Stomach (tissue), 9 donors: ENCODE results near the gene OSBPL9. TPM values are rescaled to one million over a fixed set of nuclear protein-coding genes. Genes with fewer than 3 reads are reported as not detected.
"Not testable (repeated sequence)": the region's sequence is repeated elsewhere in the genome, so short reads cannot be mapped to it uniquely, and the experiment has no call there.

Experiments used
- DNase-seq, 2 donors: peaks; one replicate each; pipeline versions ENCODE4 v3.0.0 to v3.0.0-alpha.2; 2013 to 2019
- H3K27ac ChIP-seq, 5 donors: fragments of 200-600 bp in 4 of 5; sonication (generic) in 4 of 5; one replicate each; pipeline ENCODE4 v1.5.1; 2013 to 2019; ENCODE audit warnings: mild to moderate bottlenecking in 1 of 5, moderate library complexity in 1 of 5
- H3K27me3 ChIP-seq, 3 donors: fragments of 200-600 bp; sonication (generic); one replicate each; pipeline ENCODE4 v1.5.1; 2017 to 2019; ENCODE audit warnings: mixed run types in 1 of 3
- H3K36me3 ChIP-seq, 4 donors: fragments of 200-600 bp; sonication (generic); 1 replicate in 3 of 4; 2 replicates in 1 of 4; pipeline ENCODE4 v1.5.1; 2016 to 2019
- H3K4me1 ChIP-seq, 4 donors: fragments of 200-600 bp; sonication (generic); one replicate each; pipeline ENCODE4 v1.5.1; 2016 to 2019
- H3K4me3 ChIP-seq, 4 donors: fragments of 200-600 bp; sonication (generic) in 3 of 4; one replicate each; pipeline ENCODE4 v1.5.1; 2016 to 2019; ENCODE audit warnings: mild to moderate bottlenecking in 1 of 4
- H3K9me3 ChIP-seq, 4 donors: fragments of 200-600 bp; sonication (generic); one replicate each; pipeline ENCODE4 v1.5.1; 2016 to 2019
- CTCF ChIP-seq, 7 experiments: fragments of 450-650 bp in 4 of 7; fragments of 200-600 bp in 3 of 7; sonication (generic) in 3 of 7; IDR thresholded peaks; one replicate each; pipeline ENCODE4 v1.5.1; 2016 to 2019; ENCODE audit warnings: antibody characterized with exemption in 7 of 7, control low read depth in 2 of 7, mild to moderate bottlenecking in 1 of 7
- EP300 ChIP-seq: sonication (generic); formaldehyde crosslinking; IDR thresholded peaks from one replicate; pipeline ENCODE4 v1.6.1; 2017; ENCODE audit warnings: antibody characterized with exemption
- POLR2A ChIP-seq, 4 donors: fragments of 450-650 bp; IDR thresholded peaks; one replicate each; pipeline ENCODE4 v1.6.1; 2016; ENCODE audit warnings: antibody characterized with exemption in 4 of 4, control low read depth in 2 of 4, mild to moderate bottlenecking in 1 of 4, moderate library complexity in 1 of 4
- POLR2AphosphoS5 ChIP-seq, 3 donors: sonication (generic); formaldehyde crosslinking; IDR thresholded peaks; one replicate each; pipeline ENCODE4 v1.6.1; 2016; ENCODE audit warnings: antibody characterized with exemption in 3 of 3
- WGBS, 5 donors: extraction: QIAGEN DNeasy Blood & Tissue Kit in 3 of 5; methylation state at CpG; one replicate each; pipeline versions ENCODE4 v1.1.5 to v1.1.7; 2013 to 2018; 5-methylcytosine and 5-hydroxymethylcytosine counted together
- intact Hi-C: fragments of 100-400 bp; cut with DNase I; formaldehyde crosslinking; loops from one replicate; pipeline ENCODE4 v1.15.1; 2023; ENCODE audit warnings: low total_unique reads
- polyA plus RNA-seq, 3 donors: library from polyadenylated mRNA; stranded (reverse); fragments of 200-250 nt; gene quantifications; one replicate each; pipeline ENCODE4 v1.2.3, GENCODE V29; 2013
- total RNA-seq, 5 donors: library from RNA; depleted of rRNA; stranded (reverse); fragments of >200 nt; gene quantifications; one replicate each; pipeline versions ENCODE4 v1.1.0 to v1.2.3, GENCODE V29; 2014 to 2016
- donor health status: healthy with polysubstance abuse.
- donor health status: Bipolar disorder and iron deficiency.
- donor health status: healthy.

OSBPL9 gene
- total and polyA plus RNA-seq, 8 donors, result 29.8 to 461 (median 109) TPM

DNA sequence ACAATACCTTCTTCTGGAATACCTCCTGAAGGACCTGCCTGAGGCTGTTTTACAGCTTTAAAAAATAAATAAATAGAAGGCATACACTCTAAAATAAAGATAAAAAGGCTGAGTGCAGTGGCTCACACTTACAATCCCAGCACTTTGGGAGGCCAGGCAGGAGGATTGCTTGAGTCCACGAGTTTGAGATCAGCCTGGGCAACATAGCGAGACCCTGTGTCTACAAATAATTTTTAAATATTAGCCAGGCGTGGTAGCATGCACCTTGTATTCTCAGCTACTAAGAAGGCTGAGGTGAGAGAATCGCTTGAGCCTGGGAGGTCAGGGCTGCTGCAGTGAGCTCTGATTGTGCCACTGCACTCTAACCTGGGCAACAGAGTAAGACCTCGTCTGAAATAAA, 75.0 kb downstream of the OSBPL9 start:
- intact Hi-C loops, result no loop called here
- Histone ChIP-seq H3K27ac (no peak overlapping the region), H3K4me3 (no peak overlapping the region), H3K36me3 (no peaks in the 10 kb centered on the region), H3K27me3 (no peaks in the 10 kb centered on the region), H3K9me3 (no peaks in the 10 kb centered on the region), H3K4me1 (peaks cover 15 to 76% (median 59%) of the 10 kb centered on the region in 4 donors)
- TF ChIP-seq POLR2AphosphoS5 (IDR thresholded peaks at IDR 0.05), result no peak
- TF ChIP-seq POLR2A (IDR thresholded peaks at IDR 0.05), result no peak
- TF ChIP-seq CTCF (IDR thresholded peaks at IDR 0.05), result no peak
- TF ChIP-seq EP300, result no peak
- no peak for DNase-seq
- WGBS, 5 donors, result 81 to 93% (median 86%) methylated on average over 5 of the region's 5 CpGs

DNA sequence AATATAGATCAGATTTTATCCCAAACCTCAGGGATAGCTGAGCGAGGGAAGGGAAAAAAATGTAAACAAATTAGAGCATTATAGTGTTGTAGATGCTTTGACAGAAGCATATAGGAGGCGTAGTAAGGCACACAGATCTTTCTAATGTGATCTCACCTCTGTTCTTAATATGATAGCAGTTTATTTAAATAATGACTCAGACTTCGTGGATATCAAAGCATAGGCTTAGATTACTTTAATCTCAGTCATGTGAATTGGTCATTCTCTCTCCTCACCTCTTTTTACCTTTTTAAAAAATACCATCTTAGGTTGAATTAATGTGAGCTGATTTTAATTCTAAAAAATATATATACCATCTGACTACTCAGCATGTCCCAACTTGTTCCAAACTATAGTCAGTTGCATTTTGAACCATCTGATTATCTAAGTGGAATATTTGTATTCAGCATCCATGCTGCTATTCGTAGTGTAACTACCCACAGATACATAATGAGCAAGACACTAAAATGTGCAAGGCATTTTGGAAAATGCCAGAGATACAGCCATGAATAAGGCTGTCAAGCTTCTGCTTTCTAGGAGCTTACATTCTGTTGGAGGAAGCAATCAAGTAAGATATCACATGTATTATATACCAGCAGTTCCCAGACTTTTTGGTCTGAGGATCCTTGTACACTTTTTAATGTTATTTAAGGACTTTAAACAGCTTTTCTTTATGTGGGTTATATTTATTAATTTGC, 76.7 kb downstream of the OSBPL9 start:
- Histone ChIP-seq H3K9me3 (no peaks in the 10 kb centered on the region), H3K36me3 (no peaks in the 10 kb centered on the region), H3K4me1 (peaks cover 14 to 73% (median 57%) of the 10 kb centered on the region in 4 donors), H3K27me3 (no peaks in the 10 kb centered on the region), H3K27ac (no peak overlapping the region), H3K4me3 (no peak overlapping the region)
- DNase-seq, result no peak
- TF ChIP-seq POLR2AphosphoS5 (IDR thresholded peaks at IDR 0.05), result no peak
- no peak for TF ChIP-seq CTCF (IDR thresholded peaks at IDR 0.05)
- no peak for TF ChIP-seq EP300
- intact Hi-C loops, result no loop called here
- 51 to 63% (median 56%) methylated on average over 4 of the region's 4 CpGs for WGBS, 5 donors

GRCh38 chr1:51697166-51697565, 80.3 kb downstream of the OSBPL9 start:
- WGBS, 5 donors, result 87 to 96% (median 92%) methylated on average over 3 of the region's 3 CpGs
- H3K27ac ChIP-seq, result no peak overlapping the region
- H3K4me1 ChIP-seq, result peaks cover 10 to 42% (median 25%) of the 10 kb centered on the region in 4 donors
- intact Hi-C loops, result no loop called here
- TF ChIP-seq EP300 (no peak), POLR2AphosphoS5 (IDR thresholded peaks at IDR 0.05) (no peak), POLR2A (IDR thresholded peaks at IDR 0.05) (no peak), CTCF (IDR thresholded peaks at IDR 0.05) (no peak)
- no peaks in the 10 kb centered on the region for H3K36me3 ChIP-seq
- no peak for DNase-seq
- H3K9me3 ChIP-seq, result no peaks in the 10 kb centered on the region
- H3K4me3 ChIP-seq, result no peak overlapping the region
- no peaks in the 10 kb centered on the region for H3K27me3 ChIP-seq

GRCh38 chr1:51699391-51699790, 82.5 kb downstream of the OSBPL9 start:
- TF ChIP-seq POLR2AphosphoS5 (IDR thresholded peaks at IDR 0.05) (no peak), EP300 (no peak), CTCF (IDR thresholded peaks at IDR 0.05) (no peak), POLR2A (IDR thresholded peaks at IDR 0.05) (no peak)
- no peaks in the 10 kb centered on the region for H3K27me3 ChIP-seq
- peaks cover 0 to 20% (median 9%) of the 10 kb centered on the region in 4 donors for H3K4me1 ChIP-seq
- H3K9me3 ChIP-seq, result no peaks in the 10 kb centered on the region
- 85 to 93% (median 87%) methylated on average over 1 of the region's 1 CpG for WGBS, 5 donors
- H3K4me3 ChIP-seq, result no peak overlapping the region
- no peak overlapping the region for H3K27ac ChIP-seq
- H3K36me3 ChIP-seq, result no peaks in the 10 kb centered on the region
- intact Hi-C loops, result no loop called here
- DNase-seq, result no peak

- intact Hi-C loops, H3K9me3 ChIP-seq, H3K4me1 ChIP-seq, H3K27me3 ChIP-seq, DNase-seq, H3K4me3 ChIP-seq, H3K36me3 ChIP-seq, H3K27ac ChIP-seq: not testable (repeated sequence)
- WGBS, 5 donors, result 96 to 99% (median 97%) methylated on average over 6 to 7 of the region's 7 CpGs
Observed at GRCh38 chr1:51701782-51702181, 84.9 kb downstream of the OSBPL9 start.

- H3K27me3 ChIP-seq, intact Hi-C loops, H3K4me1 ChIP-seq, DNase-seq, H3K36me3 ChIP-seq, H3K9me3 ChIP-seq, H3K27ac ChIP-seq, H3K4me3 ChIP-seq: not testable (repeated sequence)
- WGBS, 5 donors, result 38 to 100% (median 75%) methylated on average over 1 to 2 of the region's 2 CpGs
Observed at GRCh38 chr1:51702220-51702619, 85.3 kb downstream of the OSBPL9 start.
